Stomach (tissue), 9 donors: Measurements from ENCODE around the gene NAPG. TPM values are rescaled to one million over a fixed set of nuclear protein-coding genes. Genes with fewer than 3 reads are reported as not detected.

Source experiments
- DNase-seq, 2 donors: peaks; one replicate each; pipeline versions ENCODE4 v3.0.0 to v3.0.0-alpha.2; 2013 to 2019
- H3K27ac ChIP-seq, 5 donors: fragments of 200-600 bp in 4 of 5; sonication (generic) in 4 of 5; one replicate each; pipeline ENCODE4 v1.5.1; 2013 to 2019; ENCODE audit warnings: mild to moderate bottlenecking in 1 of 5, moderate library complexity in 1 of 5
- H3K27me3 ChIP-seq, 3 donors: fragments of 200-600 bp; sonication (generic); one replicate each; pipeline ENCODE4 v1.5.1; 2017 to 2019; ENCODE audit warnings: mixed run types in 1 of 3
- H3K36me3 ChIP-seq, 4 donors: fragments of 200-600 bp; sonication (generic); 1 replicate in 3 of 4; 2 replicates in 1 of 4; pipeline ENCODE4 v1.5.1; 2016 to 2019
- H3K4me1 ChIP-seq, 4 donors: fragments of 200-600 bp; sonication (generic); one replicate each; pipeline ENCODE4 v1.5.1; 2016 to 2019
- H3K4me3 ChIP-seq, 4 donors: fragments of 200-600 bp; sonication (generic) in 3 of 4; one replicate each; pipeline ENCODE4 v1.5.1; 2016 to 2019; ENCODE audit warnings: mild to moderate bottlenecking in 1 of 4
- H3K9me3 ChIP-seq, 4 donors: fragments of 200-600 bp; sonication (generic); one replicate each; pipeline ENCODE4 v1.5.1; 2016 to 2019
- EP300 ChIP-seq: sonication (generic); formaldehyde crosslinking; IDR thresholded peaks from one replicate; pipeline ENCODE4 v1.6.1; 2017; ENCODE audit warnings: antibody characterized with exemption
- POLR2A ChIP-seq, 4 donors: fragments of 450-650 bp; IDR thresholded peaks; one replicate each; pipeline ENCODE4 v1.6.1; 2016; ENCODE audit warnings: antibody characterized with exemption in 4 of 4, control low read depth in 2 of 4, mild to moderate bottlenecking in 1 of 4, moderate library complexity in 1 of 4
- POLR2AphosphoS5 ChIP-seq, 3 donors: sonication (generic); formaldehyde crosslinking; IDR thresholded peaks; one replicate each; pipeline ENCODE4 v1.6.1; 2016; ENCODE audit warnings: antibody characterized with exemption in 3 of 3
- WGBS, 5 donors: extraction: QIAGEN DNeasy Blood & Tissue Kit in 3 of 5; methylation state at CpG; one replicate each; pipeline versions ENCODE4 v1.1.5 to v1.1.7; 2013 to 2018; 5-methylcytosine and 5-hydroxymethylcytosine counted together
- intact Hi-C: fragments of 100-400 bp; cut with DNase I; formaldehyde crosslinking; loops from one replicate; pipeline ENCODE4 v1.15.1; 2023; ENCODE audit warnings: low total_unique reads
- polyA plus RNA-seq, 3 donors: library from polyadenylated mRNA; stranded (reverse); fragments of 200-250 nt; gene quantifications; one replicate each; pipeline ENCODE4 v1.2.3, GENCODE V29; 2013
- total RNA-seq, 5 donors: library from RNA; depleted of rRNA; stranded (reverse); fragments of >200 nt; gene quantifications; one replicate each; pipeline versions ENCODE4 v1.1.0 to v1.2.3, GENCODE V29; 2014 to 2016
- TF ChIP-seq, protein P1 (sequence below), 7 experiments: fragments of 450-650 bp in 4 of 7; fragments of 200-600 bp in 3 of 7; sonication (generic) in 3 of 7; IDR thresholded peaks; one replicate each; pipeline ENCODE4 v1.5.1; 2016 to 2019; ENCODE audit warnings: antibody characterized with exemption in 7 of 7, control low read depth in 2 of 7, mild to moderate bottlenecking in 1 of 7
- donor health status: healthy with polysubstance abuse.
- donor health status: Bipolar disorder and iron deficiency.
- donor health status: healthy.

Gene NAPG
- total and polyA plus RNA-seq, 8 donors: 5.5 to 83.7 (median 17.6) TPM

DNA sequence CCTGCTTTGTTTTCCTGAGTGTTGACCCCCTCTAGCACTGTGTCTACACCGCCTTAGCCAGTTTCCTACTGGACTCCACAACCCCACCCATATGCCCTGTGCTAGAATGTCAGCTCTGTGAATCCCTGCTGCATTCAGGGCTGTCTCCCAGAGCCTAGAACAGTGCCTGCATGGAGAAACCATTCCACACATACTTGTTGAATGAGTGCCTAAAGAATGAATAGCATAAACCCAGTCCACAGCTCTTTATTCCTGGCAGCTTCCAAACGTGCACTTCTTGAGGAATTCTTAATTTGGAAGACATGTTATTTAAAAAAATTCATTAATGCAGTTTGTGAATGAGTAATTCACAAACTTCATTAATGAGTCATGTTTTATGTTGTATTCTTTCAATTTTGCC, 6.5 kb upstream of the NAPG start:
- Histone ChIP-seq H3K27me3 (no peaks in the 10 kb centered on the region), H3K27ac (peak overlapping the region in 4 of 5 donors; percentile 60 to 79 (median 71)), H3K4me1 (peaks cover 11 to 28% (median 23%) of the 10 kb centered on the region in 4 donors), H3K4me3 (no peak overlapping the region), H3K9me3 (no peaks in the 10 kb centered on the region), H3K36me3 (no peaks in the 10 kb centered on the region)
- 56 to 64% (median 60%) methylated on average over 2 of the region's 2 CpGs for WGBS, 5 donors
- intact Hi-C loops: no loop called here
- DNase-seq: no peak
- TF ChIP-seq, protein P1, sequence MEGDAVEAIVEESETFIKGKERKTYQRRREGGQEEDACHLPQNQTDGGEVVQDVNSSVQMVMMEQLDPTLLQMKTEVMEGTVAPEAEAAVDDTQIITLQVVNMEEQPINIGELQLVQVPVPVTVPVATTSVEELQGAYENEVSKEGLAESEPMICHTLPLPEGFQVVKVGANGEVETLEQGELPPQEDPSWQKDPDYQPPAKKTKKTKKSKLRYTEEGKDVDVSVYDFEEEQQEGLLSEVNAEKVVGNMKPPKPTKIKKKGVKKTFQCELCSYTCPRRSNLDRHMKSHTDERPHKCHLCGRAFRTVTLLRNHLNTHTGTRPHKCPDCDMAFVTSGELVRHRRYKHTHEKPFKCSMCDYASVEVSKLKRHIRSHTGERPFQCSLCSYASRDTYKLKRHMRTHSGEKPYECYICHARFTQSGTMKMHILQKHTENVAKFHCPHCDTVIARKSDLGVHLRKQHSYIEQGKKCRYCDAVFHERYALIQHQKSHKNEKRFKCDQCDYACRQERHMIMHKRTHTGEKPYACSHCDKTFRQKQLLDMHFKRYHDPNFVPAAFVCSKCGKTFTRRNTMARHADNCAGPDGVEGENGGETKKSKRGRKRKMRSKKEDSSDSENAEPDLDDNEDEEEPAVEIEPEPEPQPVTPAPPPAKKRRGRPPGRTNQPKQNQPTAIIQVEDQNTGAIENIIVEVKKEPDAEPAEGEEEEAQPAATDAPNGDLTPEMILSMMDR (IDR thresholded peaks at IDR 0.05): no peak
- TF ChIP-seq POLR2A (IDR thresholded peaks at IDR 0.05) (no peak), POLR2AphosphoS5 (IDR thresholded peaks at IDR 0.05) (no peak), EP300 (no peak)

DNA sequence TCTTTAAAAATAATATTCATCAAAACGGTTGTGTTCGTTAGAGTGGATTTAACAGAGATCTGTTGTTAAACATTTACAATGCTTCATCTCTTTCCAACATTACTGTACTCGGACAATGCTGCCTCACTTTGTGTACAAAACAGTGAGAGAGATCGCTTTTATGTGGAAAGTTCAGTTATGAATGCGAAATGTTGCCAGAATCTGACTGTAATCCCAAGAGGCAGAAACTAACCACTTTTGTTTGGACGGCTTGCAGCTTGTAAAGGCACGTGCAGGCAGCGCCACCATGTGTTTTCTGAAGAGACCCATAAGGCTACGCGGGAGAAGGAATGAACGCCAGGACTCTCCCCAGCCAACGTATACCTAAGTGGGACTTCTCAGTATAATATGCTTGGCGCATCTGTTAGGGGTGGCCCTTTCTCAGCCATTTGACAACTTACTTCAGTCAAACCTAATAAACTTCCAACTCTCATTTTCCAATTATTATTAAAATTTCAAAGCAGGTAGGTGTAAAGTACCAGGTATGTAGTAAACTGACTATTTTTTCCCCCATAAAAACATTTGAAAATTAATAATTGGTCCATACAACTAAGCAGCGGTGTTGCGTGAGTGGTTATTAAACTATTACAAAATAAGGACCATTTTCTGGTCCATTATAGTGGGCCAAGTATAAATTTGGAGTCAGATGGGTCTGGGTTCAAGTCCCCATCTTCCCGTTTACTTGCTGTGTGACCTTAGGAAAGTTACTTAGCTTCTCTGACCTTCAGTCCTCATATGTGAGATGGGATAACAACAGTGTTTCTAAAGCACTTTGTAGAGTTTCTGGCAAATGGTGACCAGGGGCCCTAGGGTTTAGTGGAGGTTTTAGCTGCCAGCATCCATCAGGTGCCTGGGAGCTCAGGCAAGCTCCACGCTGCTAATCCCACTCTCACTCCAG, 5.6 kb upstream of the NAPG start:
- intact Hi-C loops: loop anchor here (5.0 kb wide), 1 partner anchor 548 kb away; no protein-coding TSS in a partner anchor
- H3K4me3 ChIP-seq: no peak overlapping the region
- peak; percentile 89 to 96 for DNase-seq
- 21 to 24% (median 23%) methylated on average over 17 of the region's 17 CpGs for WGBS, 5 donors
- H3K9me3 ChIP-seq: no peaks in the 10 kb centered on the region
- no peaks in the 10 kb centered on the region for H3K36me3 ChIP-seq
- peaks cover 16 to 31% (median 27%) of the 10 kb centered on the region in 4 donors for H3K4me1 ChIP-seq
- no peak for TF ChIP-seq POLR2A (IDR thresholded peaks at IDR 0.05)
- TF ChIP-seq, protein P1 (IDR thresholded peaks at IDR 0.05): peak in 5 of 7 experiments; percentile 53 to 81 (median 74)
- TF ChIP-seq POLR2AphosphoS5 (IDR thresholded peaks at IDR 0.05): peak; percentile 21 to 78 (median 60)
- peak overlapping the region in 4 of 5 donors; percentile 60 to 79 (median 71) for H3K27ac ChIP-seq
- H3K27me3 ChIP-seq: no peaks in the 10 kb centered on the region

DNA sequence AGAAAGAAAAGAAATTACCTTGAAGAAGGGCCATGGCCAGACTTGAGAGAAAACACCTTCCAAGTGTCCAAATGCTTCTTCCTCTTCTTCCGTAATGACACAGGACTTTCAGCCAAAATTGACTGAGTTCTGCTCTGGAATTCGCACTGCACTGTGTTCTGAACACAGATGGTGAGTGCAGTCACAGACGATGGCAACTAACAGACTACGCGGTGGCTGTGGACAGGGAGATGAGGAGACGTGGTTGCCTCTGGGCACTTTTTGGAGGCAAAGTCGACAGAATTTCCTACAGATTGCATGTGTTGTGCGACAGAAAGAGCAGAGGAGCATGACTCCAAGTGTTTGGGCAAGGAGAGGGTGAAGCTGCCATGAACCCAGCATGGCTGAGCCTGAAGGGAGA, 4.3 kb upstream of the NAPG start:
- intact Hi-C loops: loop anchor here (5.0 kb wide), 1 partner anchor 549 kb away; no protein-coding TSS in a partner anchor
- Histone ChIP-seq H3K27ac (no peak overlapping the region), H3K4me1 (peaks cover 19 to 37% (median 31%) of the 10 kb centered on the region in 4 donors), H3K36me3 (no peaks in the 10 kb centered on the region), H3K9me3 (no peaks in the 10 kb centered on the region), H3K27me3 (no peaks in the 10 kb centered on the region), H3K4me3 (no peak overlapping the region)
- TF ChIP-seq EP300 (no peak), POLR2A (IDR thresholded peaks at IDR 0.05) (no peak), POLR2AphosphoS5 (IDR thresholded peaks at IDR 0.05) (no peak)
- TF ChIP-seq, protein P1 (IDR thresholded peaks at IDR 0.05): no peak
- no peak for DNase-seq
- 80 to 90% (median 86%) methylated on average over 8 of the region's 8 CpGs for WGBS, 5 donors

DNA sequence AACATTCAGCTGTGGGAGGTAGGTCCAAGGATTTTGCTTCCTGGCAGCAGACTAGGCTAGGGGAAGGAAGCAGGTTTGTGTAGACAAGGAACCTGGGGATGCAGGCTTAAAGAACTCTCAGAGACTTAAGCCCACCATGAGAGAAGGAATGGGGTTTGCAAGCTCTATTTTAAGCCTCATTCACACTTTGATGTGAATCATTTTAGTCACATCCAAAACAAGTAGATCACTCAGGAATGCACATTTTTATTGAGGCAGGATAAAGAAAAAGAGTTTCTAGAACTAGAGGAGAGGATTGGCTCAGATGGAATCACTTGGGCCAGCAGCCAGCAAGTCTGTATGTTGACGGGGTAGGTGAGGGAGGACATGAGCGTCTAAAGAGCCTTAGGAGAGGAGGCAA, 3.3 kb upstream of the NAPG start:
- TF ChIP-seq EP300 (no peak), POLR2AphosphoS5 (IDR thresholded peaks at IDR 0.05) (no peak), POLR2A (IDR thresholded peaks at IDR 0.05) (no peak)
- TF ChIP-seq, protein P1 (IDR thresholded peaks at IDR 0.05): no peak
- Histone ChIP-seq H3K36me3 (no peaks in the 10 kb centered on the region), H3K4me3 (no peak overlapping the region), H3K27me3 (no peaks in the 10 kb centered on the region), H3K9me3 (no peaks in the 10 kb centered on the region), H3K4me1 (peaks cover 28 to 47% (median 40%) of the 10 kb centered on the region in 4 donors), H3K27ac (no peak overlapping the region)
- intact Hi-C loops: loop anchor here (5.0 kb wide), 1 partner anchor 550 kb away; no protein-coding TSS in a partner anchor
- no peak for DNase-seq
- WGBS, 5 donors: 68 to 83% (median 74%) methylated on average over 2 of the region's 2 CpGs
